Cardiac fibroblast (primary cell): ENCODE measurements around the gene PAX5.

Experiments used
- DNase-seq, 2 donors: peaks; one replicate each; pipeline versions ENCODE4 v3.0.0 to v3.0.0-alpha.2; 2010; ENCODE audit warnings: low read depth in 2 of 2
- H3K4me3 ChIP-seq, 2 donors: replicated peaks in 1 of 2; 1 replicate in 1 of 2; 2 replicates in 1 of 2; pipeline ENCODE4 v1.5.1; 2011; ENCODE audit warnings: low read depth in 2 of 2, low read length in 2 of 2, mild to moderate bottlenecking in 2 of 2, moderate library complexity in 1 of 2
- CTCF ChIP-seq: IDR thresholded peaks from one replicate; pipeline ENCODE4 v1.5.1; 2011; ENCODE audit warnings: low read depth, mild to moderate bottlenecking, low read length, inconsistent platforms

PAX5 gene

GRCh38 chr9:36889844-36890243, 144.2 kb downstream of the PAX5 start:
- DNase-seq = no peak
- H3K4me3 ChIP-seq = no peak overlapping the region
- no peak for TF ChIP-seq CTCF

- no peak overlapping the region for H3K4me3 ChIP-seq
- TF ChIP-seq CTCF = no peak
- no peak for DNase-seq
Observed at GRCh38 chr9:36888551-36888950, 145.5 kb downstream of the PAX5 start.

- DNase-seq = no peak
- no peak for TF ChIP-seq CTCF
- H3K4me3 ChIP-seq = no peak overlapping the region
Observed at GRCh38 chr9:36884721-36885120, 149.3 kb downstream of the PAX5 start.

GRCh38 chr9:36882594-36882993, 151.5 kb downstream of the PAX5 start:
- TF ChIP-seq CTCF = no peak
- no peak overlapping the region for H3K4me3 ChIP-seq
- DNase-seq = no peak

- DNase-seq = no peak
- no peak for TF ChIP-seq CTCF
- no peak overlapping the region for H3K4me3 ChIP-seq
Observed at GRCh38 chr9:36881743-36882441, 152.2 kb downstream of the PAX5 start.

- TF ChIP-seq CTCF = no peak
- DNase-seq = no peak
- H3K4me3 ChIP-seq = no peak overlapping the region
Observed at GRCh38 chr9:36881316-36881715, 152.8 kb downstream of the PAX5 start.

- H3K4me3 ChIP-seq = no peak overlapping the region
- TF ChIP-seq CTCF = no peak
- DNase-seq = no peak
Observed at GRCh38 chr9:36880075-36880474, 154.0 kb downstream of the PAX5 start.
